Endothelial cell of umbilical vein (primary cell): ENCODE data around the gene ALKBH6.

Source experiments
- CTCF ChIP-seq, 2 donors: IDR thresholded peaks; 1 replicate in 1 of 2; 2 replicates in 1 of 2; pipeline ENCODE4 v1.5.1; 2011; ENCODE audit warnings: low read length in 2 of 2, mild to moderate bottlenecking in 2 of 2, moderate library complexity in 2 of 2, control low read depth in 1 of 2, inconsistent platforms in 1 of 2, low read depth in 1 of 2; ENCODE audit not compliant: insufficient read depth in 1 of 2; ENCODE audit errors: extremely low read depth in 1 of 2
- EZH2 ChIP-seq: IDR thresholded peaks from 2 replicates; pipeline ENCODE4 v1.6.1; 2012; ENCODE audit warnings: borderline replicate concordance, low read depth, mild to moderate bottlenecking, moderate library complexity, low read length, inconsistent platforms; ENCODE audit not compliant: severe bottlenecking
- FOS ChIP-seq: IDR thresholded peaks from 2 replicates; pipeline ENCODE4 v1.6.1; 2011; ENCODE audit warnings: mild to moderate bottlenecking, low read length, moderate library complexity, borderline replicate concordance; ENCODE audit not compliant: insufficient read depth
- GATA2 ChIP-seq: IDR thresholded peaks from 2 replicates; pipeline ENCODE4 v1.7.0; 2011; ENCODE audit warnings: low read depth, mild to moderate bottlenecking, moderate library complexity, mixed read lengths, low read length; ENCODE audit not compliant: insufficient read length, insufficient read depth
- JUN ChIP-seq: IDR thresholded peaks from 2 replicates; pipeline ENCODE4 v1.6.1; 2011; ENCODE audit warnings: borderline replicate concordance, low read depth; ENCODE audit not compliant: insufficient read length, insufficient read depth
- MAX ChIP-seq: IDR thresholded peaks from 2 replicates; pipeline ENCODE4 v1.6.1; 2011; ENCODE audit not compliant: insufficient read depth, insufficient read length
- MYC ChIP-seq: IDR thresholded peaks from one replicate; pipeline ENCODE4 v1.6.1; 2011; ENCODE audit warnings: mild to moderate bottlenecking, low read depth, low read length
- POLR2A ChIP-seq: IDR thresholded peaks from 2 replicates; pipeline ENCODE4 v1.6.1; 2012; ENCODE audit warnings: low read depth, mild to moderate bottlenecking, control low read depth, low read length
- POLR2AphosphoS5 ChIP-seq: IDR thresholded peaks from 2 replicates; pipeline ENCODE4 v1.6.1; 2012; ENCODE audit warnings: low read depth, mild to moderate bottlenecking, control low read depth, low read length, moderate library complexity; ENCODE audit not compliant: insufficient read depth

GRCh38 chr19:36003284-36003683 is 10.7 kb downstream of the ALKBH6 start:
- no peak for TF ChIP-seq CTCF (IDR thresholded peaks at IDR 0.05; ENCODE audit: extremely low read depth in 1 of 2, insufficient read depth in 1 of 2, low read depth in 1 of 2, low read length in 2 of 2)
- TF ChIP-seq POLR2AphosphoS5, result no peak
- no peak for TF ChIP-seq MAX
- TF ChIP-seq JUN, result no peak
- TF ChIP-seq EZH2, result no peak
- TF ChIP-seq POLR2A, result no peak
- no peak for TF ChIP-seq MYC
- no peak for TF ChIP-seq GATA2
- TF ChIP-seq FOS, result no peak
